Adrenal gland (tissue), 5 donors: ENCODE results near the gene NOX3.

Experiments used
- POLR2A ChIP-seq, 2 donors: fragments of 450-650 bp; IDR thresholded peaks; one replicate each; pipeline ENCODE4 v1.6.1; 2017; ENCODE audit warnings: antibody characterized with exemption in 2 of 2, mild to moderate bottlenecking in 2 of 2, moderate library complexity in 1 of 2
- TF ChIP-seq, protein P1 (sequence below), 6 experiments: fragments of 450-650 bp in 4 of 6; fragments of 200-600 bp in 2 of 6; sonication (generic) in 1 of 6; IDR thresholded peaks; 1 replicate in 5 of 6; 2 replicates in 1 of 6; pipeline versions ENCODE4 v1.5.1 to v1.8.0; 2016 to 2021; ENCODE audit warnings: antibody characterized with exemption in 6 of 6, mild to moderate bottlenecking in 2 of 6, moderate library complexity in 1 of 6
- donor health status: DM: no; HTN: no; CAD: no.

DNA sequence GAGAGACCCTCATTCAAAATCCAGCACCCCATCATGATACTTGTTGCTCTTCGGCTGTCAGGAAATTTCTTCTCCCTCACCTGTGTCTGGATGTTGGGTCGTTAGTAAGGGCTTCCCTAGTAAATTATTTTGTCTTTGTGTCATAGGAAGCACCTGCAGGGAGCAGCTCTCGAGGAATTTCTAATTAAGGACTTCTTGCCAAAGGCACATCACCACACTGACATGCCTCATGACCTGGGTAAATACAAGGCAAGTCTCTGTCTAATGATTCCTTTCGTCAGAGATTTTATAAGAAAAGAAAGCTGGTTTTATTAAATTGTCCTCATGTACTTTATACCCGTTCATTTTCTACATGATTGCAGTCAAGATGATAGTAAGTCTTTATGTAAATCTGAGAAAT is at the start of gene NOX3:
- TF ChIP-seq POLR2A (IDR thresholded peaks at IDR 0.05) = no peak
- TF ChIP-seq, protein P1, sequence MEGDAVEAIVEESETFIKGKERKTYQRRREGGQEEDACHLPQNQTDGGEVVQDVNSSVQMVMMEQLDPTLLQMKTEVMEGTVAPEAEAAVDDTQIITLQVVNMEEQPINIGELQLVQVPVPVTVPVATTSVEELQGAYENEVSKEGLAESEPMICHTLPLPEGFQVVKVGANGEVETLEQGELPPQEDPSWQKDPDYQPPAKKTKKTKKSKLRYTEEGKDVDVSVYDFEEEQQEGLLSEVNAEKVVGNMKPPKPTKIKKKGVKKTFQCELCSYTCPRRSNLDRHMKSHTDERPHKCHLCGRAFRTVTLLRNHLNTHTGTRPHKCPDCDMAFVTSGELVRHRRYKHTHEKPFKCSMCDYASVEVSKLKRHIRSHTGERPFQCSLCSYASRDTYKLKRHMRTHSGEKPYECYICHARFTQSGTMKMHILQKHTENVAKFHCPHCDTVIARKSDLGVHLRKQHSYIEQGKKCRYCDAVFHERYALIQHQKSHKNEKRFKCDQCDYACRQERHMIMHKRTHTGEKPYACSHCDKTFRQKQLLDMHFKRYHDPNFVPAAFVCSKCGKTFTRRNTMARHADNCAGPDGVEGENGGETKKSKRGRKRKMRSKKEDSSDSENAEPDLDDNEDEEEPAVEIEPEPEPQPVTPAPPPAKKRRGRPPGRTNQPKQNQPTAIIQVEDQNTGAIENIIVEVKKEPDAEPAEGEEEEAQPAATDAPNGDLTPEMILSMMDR (IDR thresholded peaks at IDR 0.05) = no peak
